ENCODE measurements around the gene GRIP2.

GRIP2 gene

GRCh38 chr3:14539742-14540491 is at the start of gene GRIP2:
Gene GRIP2, minus strand, starts transcription at chr3:14540342. Its CDS starts 34 bp downstream, at chr3:14540308.
- no peak for DNase-seq (ENCODE audit: low spot score)
- in situ Hi-C loops (cut with MboI; ENCODE audit: low sequenced_read_pairs, unreplicated experiment) = no loop called here
- TF ChIP-seq CTCF (IDR thresholded peaks at IDR 0.05; ENCODE audit: borderline replicate concordance, control extremely low read depth, extremely low read depth, insufficient read depth, missing control alignments) = no peak

GRCh38 chr3:14588425-14589112 is 48.4 kb upstream of the GRIP2 start:
- TF ChIP-seq CTCF (IDR thresholded peaks at IDR 0.05; ENCODE audit: borderline replicate concordance, control extremely low read depth, extremely low read depth, insufficient read depth, missing control alignments) = no peak
- in situ Hi-C loops (cut with MboI; ENCODE audit: low sequenced_read_pairs, unreplicated experiment) = no loop called here
- no peak for DNase-seq (ENCODE audit: low spot score)

DNA sequence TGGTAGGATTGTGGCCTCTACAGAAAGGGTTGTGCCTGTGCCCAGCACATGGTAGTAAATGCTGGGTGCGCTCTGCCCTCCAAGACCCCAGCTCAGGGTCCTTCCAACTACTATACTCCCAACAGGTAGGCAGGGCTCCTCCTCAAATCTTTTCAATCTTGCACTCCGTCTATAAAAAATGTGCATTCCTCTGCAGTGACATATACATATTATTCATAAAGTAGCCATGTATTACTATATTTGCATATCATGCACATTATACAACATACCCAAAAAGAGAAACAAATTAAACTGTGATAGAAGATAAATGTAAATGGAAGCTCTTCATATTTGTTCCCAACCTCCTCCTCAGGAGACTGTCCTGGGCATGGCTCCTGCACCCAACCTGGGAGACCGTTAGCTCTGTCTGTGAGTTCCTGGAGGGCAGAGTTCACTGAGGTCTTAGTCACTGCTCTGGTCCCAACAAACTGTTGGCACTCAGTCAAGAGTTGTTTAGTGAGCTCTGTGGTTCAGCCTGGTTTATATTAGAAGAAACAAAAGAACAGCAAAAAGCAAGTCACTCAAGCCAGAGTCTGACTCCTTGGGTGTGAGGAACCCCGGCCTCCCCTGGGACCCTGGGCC is 47.7 kb upstream of the GRIP2 start:
- no peak for DNase-seq (ENCODE audit: low spot score)
- TF ChIP-seq CTCF (IDR thresholded peaks at IDR 0.05; ENCODE audit: borderline replicate concordance, control extremely low read depth, extremely low read depth, insufficient read depth, missing control alignments) = no peak
- in situ Hi-C loops (cut with MboI; ENCODE audit: low sequenced_read_pairs, unreplicated experiment) = no loop called here

DNA sequence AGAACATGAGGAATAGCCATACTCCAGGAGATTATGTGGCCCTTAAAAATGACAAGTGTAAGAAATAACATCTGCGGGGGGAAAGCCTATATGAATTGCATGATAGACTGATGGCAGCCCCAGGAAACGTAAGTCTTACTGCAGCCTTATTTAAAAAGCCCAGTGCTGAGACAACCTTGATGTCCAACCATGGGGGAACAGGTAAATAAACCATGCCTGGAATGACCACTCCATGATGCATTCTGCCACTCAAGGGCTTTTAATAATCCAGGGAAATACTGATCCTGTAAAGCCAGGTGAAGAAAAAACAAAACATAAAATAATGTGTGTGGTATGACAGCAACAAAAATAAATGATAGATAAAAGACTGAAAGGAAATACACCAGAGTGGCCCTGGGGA is 46.5 kb upstream of the GRIP2 start:
- TF ChIP-seq CTCF (IDR thresholded peaks at IDR 0.05; ENCODE audit: borderline replicate concordance, control extremely low read depth, extremely low read depth, insufficient read depth, missing control alignments) = no peak
- no peak for DNase-seq (ENCODE audit: low spot score)
- in situ Hi-C loops (cut with MboI; ENCODE audit: low sequenced_read_pairs, unreplicated experiment) = no loop called here

DNA sequence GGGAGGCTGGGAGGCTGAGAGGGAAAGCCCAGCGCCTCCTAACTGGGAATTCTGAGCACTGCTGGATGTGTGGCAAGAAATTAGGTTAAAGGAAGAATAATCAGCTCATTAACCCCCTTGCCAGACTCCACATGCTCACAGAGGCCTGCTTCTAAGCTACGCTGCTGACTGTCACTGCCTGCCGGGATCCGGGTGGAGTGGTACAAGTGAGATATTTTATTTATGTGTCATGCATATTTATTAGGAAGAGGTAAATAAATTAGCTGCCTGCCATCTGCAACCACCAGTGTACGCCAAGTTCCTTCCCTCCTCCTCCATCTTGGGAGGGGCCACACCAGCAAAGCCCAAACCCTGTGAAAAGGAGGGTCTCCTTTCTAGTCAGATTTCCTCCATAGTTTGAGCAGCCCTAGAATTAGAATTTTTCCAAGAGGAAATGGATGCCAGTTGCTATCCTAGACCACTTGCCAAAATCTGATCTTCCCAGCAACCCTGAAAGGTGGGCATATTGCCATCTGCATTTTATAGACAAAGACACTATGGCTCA is 43.5 kb upstream of the GRIP2 start:
- in situ Hi-C loops (cut with MboI; ENCODE audit: low sequenced_read_pairs, unreplicated experiment) = no loop called here
- DNase-seq (ENCODE audit: low spot score) = no peak
- TF ChIP-seq CTCF (IDR thresholded peaks at IDR 0.05; ENCODE audit: borderline replicate concordance, control extremely low read depth, extremely low read depth, insufficient read depth, missing control alignments) = no peak

- in situ Hi-C loops (cut with MboI; ENCODE audit: low sequenced_read_pairs, unreplicated experiment) = no loop called here
- no peak for DNase-seq (ENCODE audit: low spot score)
- no peak for TF ChIP-seq CTCF (IDR thresholded peaks at IDR 0.05; ENCODE audit: borderline replicate concordance, control extremely low read depth, extremely low read depth, insufficient read depth, missing control alignments)
Measured at GRCh38 chr3:14582045-14582410, 41.9 kb upstream of the GRIP2 start.

Measured in GM13976 (cell line).